ENCODE results near the gene CNTN5. TPM values are rescaled to one million over a fixed set of nuclear protein-coding genes. Genes with fewer than 3 reads are reported as not detected.

Gene CNTN5
- total RNA-seq, 2 donors from 2014 or later, result 0.85 to 4.2 TPM

- H3K4me1 ChIP-seq (ENCODE audit: control insufficient read depth in 1 of 2, low read depth in 2 of 2), result peaks cover 0 to 5% of the 10 kb centered on the region in 2 donors
- H3K36me3 ChIP-seq, result no peaks in the 10 kb centered on the region
- TF ChIP-seq CTCF (IDR thresholded peaks at IDR 0.05), result no peak
- ATAC-seq (ENCODE audit: insufficient number of reproducible peaks, low FRiP score, low read depth), result no peak
- peak overlapping the region; percentile 33 for H3K4me3 ChIP-seq
- H3K9me3 ChIP-seq, result no peaks in the 10 kb centered on the region
- DNase-seq (ENCODE audit: low spot score), result no peak
- no peak overlapping the region for H3K27ac ChIP-seq
- no peaks in the 10 kb centered on the region for H3K27me3 ChIP-seq (replicated peaks; ENCODE audit: insufficient read depth)
These were observed 403.8 kb downstream of the CNTN5 start for GRCh38 chr11:99424313-99425084.

GRCh38 chr11:99425596-99425995 lies 404.8 kb downstream of the CNTN5 start:
- no peaks in the 10 kb centered on the region for H3K9me3 ChIP-seq
- ATAC-seq (ENCODE audit: insufficient number of reproducible peaks, low FRiP score, low read depth) (no peak), DNase-seq (ENCODE audit: low spot score) (no peak)
- no peak overlapping the region for H3K4me3 ChIP-seq
- H3K27ac ChIP-seq, result no peak overlapping the region
- peaks cover 0 to 5% of the 10 kb centered on the region in 2 donors for H3K4me1 ChIP-seq (ENCODE audit: control insufficient read depth in 1 of 2, low read depth in 2 of 2)
- H3K36me3 ChIP-seq, result no peaks in the 10 kb centered on the region
- H3K27me3 ChIP-seq (replicated peaks; ENCODE audit: insufficient read depth), result no peaks in the 10 kb centered on the region
- no peak for TF ChIP-seq CTCF (IDR thresholded peaks at IDR 0.05)

- H3K9me3 ChIP-seq, result no peaks in the 10 kb centered on the region
- H3K4me3 ChIP-seq, result no peak overlapping the region
- H3K27me3 ChIP-seq (replicated peaks; ENCODE audit: insufficient read depth), result no peaks in the 10 kb centered on the region
- DNase-seq (ENCODE audit: low spot score) (no peak), ATAC-seq (ENCODE audit: insufficient number of reproducible peaks, low FRiP score, low read depth) (no peak)
- no peak overlapping the region for H3K27ac ChIP-seq
- no peak for TF ChIP-seq CTCF (IDR thresholded peaks at IDR 0.05)
- H3K36me3 ChIP-seq, result no peaks in the 10 kb centered on the region
- no peaks in the 10 kb centered on the region for H3K4me1 ChIP-seq (ENCODE audit: control insufficient read depth in 1 of 2, low read depth in 2 of 2)
These were observed 411.9 kb downstream of the CNTN5 start for GRCh38 chr11:99432677-99433076.

- Histone ChIP-seq H3K27ac (no peak overlapping the region), H3K36me3 (no peaks in the 10 kb centered on the region), H3K4me1 (ENCODE audit: control insufficient read depth in 1 of 2, low read depth in 2 of 2) (no peaks in the 10 kb centered on the region), H3K9me3 (no peaks in the 10 kb centered on the region), H3K4me3 (no peak overlapping the region), H3K27me3 (replicated peaks; ENCODE audit: insufficient read depth) (no peaks in the 10 kb centered on the region)
- DNase-seq (ENCODE audit: low spot score) (no peak), ATAC-seq (ENCODE audit: insufficient number of reproducible peaks, low FRiP score, low read depth) (no peak)
- TF ChIP-seq CTCF (IDR thresholded peaks at IDR 0.05), result no peak
These were observed 422.5 kb downstream of the CNTN5 start for GRCh38 chr11:99443276-99443675.

GRCh38 chr11:99446400-99446799 lies 425.7 kb downstream of the CNTN5 start:
- no peaks in the 10 kb centered on the region for H3K4me1 ChIP-seq (ENCODE audit: control insufficient read depth in 1 of 2, low read depth in 2 of 2)
- no peaks in the 10 kb centered on the region for H3K9me3 ChIP-seq
- no peak for TF ChIP-seq CTCF (IDR thresholded peaks at IDR 0.05)
- ATAC-seq (ENCODE audit: insufficient number of reproducible peaks, low FRiP score, low read depth) (no peak), DNase-seq (ENCODE audit: low spot score) (no peak)
- H3K27ac ChIP-seq, result no peak overlapping the region
- H3K4me3 ChIP-seq, result no peak overlapping the region
- no peaks in the 10 kb centered on the region for H3K36me3 ChIP-seq
- no peaks in the 10 kb centered on the region for H3K27me3 ChIP-seq (replicated peaks; ENCODE audit: insufficient read depth)

All from thoracic aorta (tissue), 2 donors.